Measurements from ENCODE around the gene TAS2R38.

TAS2R38 gene

GRCh38 chr7:141941075-141941474, 32.5 kb downstream of the TAS2R38 start:
- no peak for TF ChIP-seq SIN3A (IDR thresholded peaks at IDR 0.05; ENCODE audit: borderline replicate concordance, insufficient read depth, low read length)
- no peak for TF ChIP-seq FOXP2 (optimal IDR thresholded peaks at IDR 0.05; ENCODE audit: borderline replicate concordance, extremely low read depth, extremely low read length, insufficient read depth)
- no peak for TF ChIP-seq TAF1 (IDR thresholded peaks at IDR 0.05; ENCODE audit: borderline replicate concordance, insufficient read depth, low read length)
- no peak for TF ChIP-seq POLR2AphosphoS5 (IDR thresholded peaks at IDR 0.05; ENCODE audit: low read depth, low read length)
- no peak for TF ChIP-seq REST (IDR thresholded peaks at IDR 0.05; ENCODE audit: insufficient read depth in 1 of 2, low read depth in 2 of 2, low read length in 2 of 2)

GRCh38 chr7:141930211-141930610, 43.4 kb downstream of the TAS2R38 start:
- TF ChIP-seq POLR2AphosphoS5 (IDR thresholded peaks at IDR 0.05; ENCODE audit: low read depth, low read length) (no peak), REST (IDR thresholded peaks at IDR 0.05; ENCODE audit: insufficient read depth in 1 of 2, low read depth in 2 of 2, low read length in 2 of 2) (no peak), TAF1 (IDR thresholded peaks at IDR 0.05; ENCODE audit: borderline replicate concordance, insufficient read depth, low read length) (no peak), FOXP2 (optimal IDR thresholded peaks at IDR 0.05; ENCODE audit: borderline replicate concordance, extremely low read depth, extremely low read length, insufficient read depth) (no peak)

GRCh38 chr7:141928845-141929195, 44.8 kb downstream of the TAS2R38 start:
- TF ChIP-seq REST (IDR thresholded peaks at IDR 0.05; ENCODE audit: insufficient read depth in 1 of 2, low read depth in 2 of 2, low read length in 2 of 2) = no peak
- TF ChIP-seq FOXP2 (optimal IDR thresholded peaks at IDR 0.05; ENCODE audit: borderline replicate concordance, extremely low read depth, extremely low read length, insufficient read depth) = no peak
- no peak for TF ChIP-seq SIN3A (IDR thresholded peaks at IDR 0.05; ENCODE audit: borderline replicate concordance, insufficient read depth, low read length)
- TF ChIP-seq POLR2AphosphoS5 (IDR thresholded peaks at IDR 0.05; ENCODE audit: low read depth, low read length) = no peak
- TF ChIP-seq TAF1 (IDR thresholded peaks at IDR 0.05; ENCODE audit: borderline replicate concordance, insufficient read depth, low read length) = no peak

GRCh38 chr7:141928146-141928844, 45.3 kb downstream of the TAS2R38 start:
- TF ChIP-seq POLR2AphosphoS5 (IDR thresholded peaks at IDR 0.05; ENCODE audit: low read depth, low read length) (no peak), TAF1 (IDR thresholded peaks at IDR 0.05; ENCODE audit: borderline replicate concordance, insufficient read depth, low read length) (no peak), REST (IDR thresholded peaks at IDR 0.05; ENCODE audit: insufficient read depth in 1 of 2, low read depth in 2 of 2, low read length in 2 of 2) (no peak), FOXP2 (optimal IDR thresholded peaks at IDR 0.05; ENCODE audit: borderline replicate concordance, extremely low read depth, extremely low read length, insufficient read depth) (no peak), SIN3A (IDR thresholded peaks at IDR 0.05; ENCODE audit: borderline replicate concordance, insufficient read depth, low read length) (no peak)

All from PFSK-1 (cell line).